Measurements from ENCODE around the gene ADGRG6. TPM values are rescaled to one million over a fixed set of nuclear protein-coding genes. Genes with fewer than 3 reads are reported as not detected.

The ADGRG6 gene
- total RNA-seq, 2 donors from 2014 or later = 7.5 to 38.6 TPM

DNA sequence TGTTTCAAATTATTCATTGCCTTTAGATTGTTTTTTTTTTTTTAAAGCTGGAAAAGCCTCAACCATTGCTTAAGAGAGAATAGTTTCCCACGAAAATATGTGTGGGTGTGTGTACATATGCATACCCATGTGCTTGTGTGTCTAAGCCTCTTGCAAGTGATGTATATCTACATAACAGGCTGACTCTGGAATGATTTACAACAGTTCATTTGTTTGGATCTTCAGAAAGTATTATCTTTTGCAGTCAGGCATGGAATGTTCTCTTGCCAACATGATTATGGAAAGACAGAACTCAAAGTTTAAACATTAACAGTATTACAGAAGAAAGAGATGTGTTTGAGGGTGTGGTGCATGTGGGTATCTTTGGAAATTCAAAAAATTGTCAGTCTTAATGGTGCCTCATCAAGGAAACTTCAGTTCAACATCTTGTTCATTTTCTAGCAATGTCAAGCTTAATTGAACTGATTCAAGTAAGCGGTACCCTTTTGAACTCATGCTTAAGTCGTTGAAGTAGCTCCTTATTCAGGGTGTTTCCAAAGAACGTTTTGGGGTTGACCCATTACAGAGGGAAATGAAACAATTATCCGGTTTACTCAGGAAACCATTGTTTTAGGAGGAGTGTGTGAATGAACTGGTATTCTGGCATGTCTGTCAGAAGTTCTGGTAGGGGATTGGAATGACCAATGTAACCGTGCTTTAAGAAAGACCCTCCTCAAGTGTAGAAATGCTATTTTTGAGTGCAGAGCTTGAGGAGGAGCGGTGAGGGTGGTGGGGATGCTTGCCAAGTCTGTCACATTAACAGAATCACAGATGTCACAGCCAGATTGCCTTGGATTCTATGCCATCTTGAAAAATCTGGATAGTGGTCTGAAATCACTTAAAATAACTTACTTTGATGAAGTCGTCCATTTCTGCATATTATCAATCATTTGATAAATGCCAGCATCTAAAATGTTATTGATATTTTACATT lies 60.3 kb downstream of the ADGRG6 start:
- H3K9me3 ChIP-seq = no peaks in the 10 kb centered on the region
- WGBS, 2 donors = 53 to 58% methylated on average over 8 of the region's 8 CpGs
- no peak for ATAC-seq

GRCh38 chr6:142367061-142367460 lies 65.3 kb downstream of the ADGRG6 start:
- intact Hi-C loops (cut with DNase I) = no loop called here
- Histone ChIP-seq H3K9me3 (no peaks in the 10 kb centered on the region), H3K4me3 (no peak overlapping the region), H3K27ac (no peak overlapping the region), H3K4me1 (no peaks in the 10 kb centered on the region), H3K36me3 (replicated peaks in 1 of 2; ENCODE audit: insufficient read depth in 1 of 2, low read depth in 2 of 2) (no peaks in the 10 kb centered on the region), H3K27me3 (no peaks in the 10 kb centered on the region)
- WGBS, 2 donors = 80 to 88% methylated on average over 3 of the region's 3 CpGs
- DNase-seq (no peak), ATAC-seq (no peak)
- no peak for TF ChIP-seq POLR2A (IDR thresholded peaks at IDR 0.05)
- no peak for TF ChIP-seq CTCF (IDR thresholded peaks at IDR 0.05)

More for the DNA sequence above, 60.3 kb downstream of the ADGRG6 start:
- Histone ChIP-seq H3K36me3 (replicated peaks in 1 of 2; ENCODE audit: insufficient read depth in 1 of 2, low read depth in 2 of 2) (no peaks in the 10 kb centered on the region), H3K4me3 (no peak overlapping the region), H3K4me1 (no peaks in the 10 kb centered on the region), H3K27me3 (no peaks in the 10 kb centered on the region), H3K27ac (no peak overlapping the region)
- DNase-seq = no peak
- TF ChIP-seq POLR2A (IDR thresholded peaks at IDR 0.05) = no peak
- no peak for TF ChIP-seq CTCF (IDR thresholded peaks at IDR 0.05)
- intact Hi-C loops (cut with DNase I) = no loop called here

- ATAC-seq (no peak), DNase-seq (no peak)
- intact Hi-C loops (cut with DNase I) = no loop called here
- WGBS, 2 donors = 72 to 81% methylated on average over 9 of the region's 9 CpGs
- no peaks in the 10 kb centered on the region for H3K9me3 ChIP-seq
- H3K4me3 ChIP-seq = no peak overlapping the region
- no peaks in the 10 kb centered on the region for H3K36me3 ChIP-seq (replicated peaks in 1 of 2; ENCODE audit: insufficient read depth in 1 of 2, low read depth in 2 of 2)
- no peak overlapping the region for H3K27ac ChIP-seq
- no peaks in the 10 kb centered on the region for H3K4me1 ChIP-seq
- H3K27me3 ChIP-seq = no peaks in the 10 kb centered on the region
- TF ChIP-seq POLR2A (IDR thresholded peaks at IDR 0.05) = no peak
- no peak for TF ChIP-seq CTCF (IDR thresholded peaks at IDR 0.05)
These were observed 65.8 kb downstream of the ADGRG6 start for GRCh38 chr6:142367501-142368018.

DNA sequence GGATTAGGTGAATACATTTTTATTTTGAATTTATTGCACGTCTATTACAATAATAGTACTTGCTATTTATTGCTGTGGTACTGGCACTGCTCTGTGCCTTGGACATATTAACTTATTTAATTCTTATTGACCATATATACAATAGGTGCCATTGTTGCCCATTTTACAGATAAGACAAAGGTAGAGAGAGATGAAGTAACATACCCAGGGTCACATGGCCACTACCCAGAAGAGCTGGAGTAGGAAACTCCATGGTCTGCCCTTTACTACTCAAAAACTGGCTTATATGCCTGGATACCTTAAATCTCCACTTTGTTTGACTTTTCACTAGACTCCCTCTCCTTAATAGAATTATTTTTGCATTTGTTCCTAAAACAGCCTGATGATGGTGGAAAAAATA lies 67.5 kb downstream of the ADGRG6 start:
- Histone ChIP-seq H3K4me1 (no peaks in the 10 kb centered on the region), H3K9me3 (no peaks in the 10 kb centered on the region), H3K27ac (no peak overlapping the region), H3K27me3 (no peaks in the 10 kb centered on the region), H3K36me3 (replicated peaks in 1 of 2; ENCODE audit: insufficient read depth in 1 of 2, low read depth in 2 of 2) (no peaks in the 10 kb centered on the region), H3K4me3 (no peak overlapping the region)
- TF ChIP-seq CTCF (IDR thresholded peaks at IDR 0.05) (no peak), POLR2A (IDR thresholded peaks at IDR 0.05) (no peak)
- ATAC-seq (no peak), DNase-seq (no peak)
- 41 to 72% methylated on average over 1 of the region's 1 CpG for WGBS, 2 donors
- intact Hi-C loops (cut with DNase I) = no loop called here

Data from body of pancreas (tissue), 4 donors.